Measurements from ENCODE around the gene PLPP3. TPM values are rescaled to one million over a fixed set of nuclear protein-coding genes. Genes with fewer than 3 reads are reported as not detected.

Gene PLPP3
- total RNA-seq, 1 experiment from 2014 or later: 0.39 TPM

DNA sequence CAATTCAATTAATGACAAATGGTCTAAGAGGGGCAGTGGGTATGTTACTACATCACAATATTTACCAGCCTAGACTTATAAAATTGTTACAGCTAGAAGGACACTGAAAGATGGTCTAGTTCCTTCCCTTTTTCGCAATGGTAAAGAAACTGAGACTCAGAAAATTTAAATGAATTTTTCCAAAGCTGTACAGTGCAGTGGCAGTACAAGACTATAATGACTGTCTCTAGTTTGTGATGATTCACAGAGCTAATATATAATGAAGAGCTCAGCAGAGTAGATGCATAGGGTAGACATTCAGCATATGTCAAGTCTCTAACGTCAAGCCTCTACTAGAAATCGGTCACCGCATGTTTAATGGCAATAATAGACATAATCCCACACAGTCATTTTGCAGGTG lies 4.6 kb downstream of the PLPP3 start:
- peaks cover 2% of the 10 kb centered on the region for H3K4me1 ChIP-seq (ENCODE audit: insufficient read depth, low read length, poor library complexity, severe bottlenecking)
- no peak overlapping the region for H3K4me3 ChIP-seq (ENCODE audit: low read depth, low read length, poor library complexity, severe bottlenecking)
- BruUV-seq (replicated peaks): no TSS peak
- H3K27ac ChIP-seq (ENCODE audit: low read depth, low read length, poor library complexity, severe bottlenecking): no peak overlapping the region
- ChIA-PET CTCF (no interaction called here), POLR2A (ENCODE audit: low non-redundant PET) (no interaction called here)
- DNase-seq (ENCODE audit: low spot score): no peak
- intact Hi-C loops (cut with micrococcal nuclease; ENCODE audit: unreplicated experiment): loop anchor here (5.0 to 10.0 kb wide), 2 partner anchors 170 to 1197 kb away; no protein-coding TSS in a partner anchor
- no peaks in the 10 kb centered on the region for H3K9me3 ChIP-seq (ENCODE audit: low read depth, low read length, poor library complexity, severe bottlenecking)
- H3K27me3 ChIP-seq (replicated peaks; ENCODE audit: insufficient read depth, low read depth, low read length, poor library complexity): peaks cover 35% of the 10 kb centered on the region
- TF ChIP-seq, protein P1, sequence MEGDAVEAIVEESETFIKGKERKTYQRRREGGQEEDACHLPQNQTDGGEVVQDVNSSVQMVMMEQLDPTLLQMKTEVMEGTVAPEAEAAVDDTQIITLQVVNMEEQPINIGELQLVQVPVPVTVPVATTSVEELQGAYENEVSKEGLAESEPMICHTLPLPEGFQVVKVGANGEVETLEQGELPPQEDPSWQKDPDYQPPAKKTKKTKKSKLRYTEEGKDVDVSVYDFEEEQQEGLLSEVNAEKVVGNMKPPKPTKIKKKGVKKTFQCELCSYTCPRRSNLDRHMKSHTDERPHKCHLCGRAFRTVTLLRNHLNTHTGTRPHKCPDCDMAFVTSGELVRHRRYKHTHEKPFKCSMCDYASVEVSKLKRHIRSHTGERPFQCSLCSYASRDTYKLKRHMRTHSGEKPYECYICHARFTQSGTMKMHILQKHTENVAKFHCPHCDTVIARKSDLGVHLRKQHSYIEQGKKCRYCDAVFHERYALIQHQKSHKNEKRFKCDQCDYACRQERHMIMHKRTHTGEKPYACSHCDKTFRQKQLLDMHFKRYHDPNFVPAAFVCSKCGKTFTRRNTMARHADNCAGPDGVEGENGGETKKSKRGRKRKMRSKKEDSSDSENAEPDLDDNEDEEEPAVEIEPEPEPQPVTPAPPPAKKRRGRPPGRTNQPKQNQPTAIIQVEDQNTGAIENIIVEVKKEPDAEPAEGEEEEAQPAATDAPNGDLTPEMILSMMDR (conservative IDR thresholded peaks at IDR 0.05; ENCODE audit: low read depth, low read length): no peak
- no peak for TF ChIP-seq EZH2 (IDR thresholded peaks at IDR 0.05; ENCODE audit: borderline replicate concordance, low read depth, low read length, poor library complexity, severe bottlenecking)
- no peaks in the 10 kb centered on the region for H3K36me3 ChIP-seq (ENCODE audit: insufficient read depth, low read length, poor library complexity, severe bottlenecking)

DNA sequence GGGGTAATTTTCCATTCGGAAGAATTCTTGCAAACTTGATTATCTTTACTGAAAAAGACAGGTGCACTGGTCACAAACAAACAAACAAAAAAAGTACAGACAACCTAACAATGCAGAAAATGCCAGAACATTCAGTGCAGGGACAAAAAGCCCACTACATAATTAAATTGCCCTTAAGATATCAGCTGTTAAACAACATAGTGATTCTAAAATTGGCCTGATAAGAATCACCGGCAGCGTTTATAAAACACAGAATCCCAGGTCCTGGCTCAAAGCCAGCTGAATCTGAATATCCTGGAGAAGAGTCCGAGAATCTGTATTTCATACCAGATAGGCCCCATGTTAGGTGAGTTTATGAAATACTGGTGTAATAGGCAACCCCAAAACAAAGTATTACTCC lies 6.1 kb downstream of the PLPP3 start:
- POLR2A ChIA-PET (ENCODE audit: low non-redundant PET): no interaction called here
- CTCF ChIA-PET: no interaction called here
- H3K9me3 ChIP-seq (ENCODE audit: low read depth, low read length, poor library complexity, severe bottlenecking): no peaks in the 10 kb centered on the region
- no peaks in the 10 kb centered on the region for H3K4me1 ChIP-seq (ENCODE audit: insufficient read depth, low read length, poor library complexity, severe bottlenecking)
- no peaks in the 10 kb centered on the region for H3K36me3 ChIP-seq (ENCODE audit: insufficient read depth, low read length, poor library complexity, severe bottlenecking)
- no peak overlapping the region for H3K4me3 ChIP-seq (ENCODE audit: low read depth, low read length, poor library complexity, severe bottlenecking)
- intact Hi-C loops (cut with micrococcal nuclease; ENCODE audit: unreplicated experiment): loop anchor here (10.0 kb wide), 1 partner anchor 169 kb away; no protein-coding TSS in a partner anchor
- TF ChIP-seq, protein P1 (conservative IDR thresholded peaks at IDR 0.05; ENCODE audit: low read depth, low read length): no peak
- TF ChIP-seq EZH2 (IDR thresholded peaks at IDR 0.05; ENCODE audit: borderline replicate concordance, low read depth, low read length, poor library complexity, severe bottlenecking): no peak
- H3K27ac ChIP-seq (ENCODE audit: low read depth, low read length, poor library complexity, severe bottlenecking): no peak overlapping the region
- BruUV-seq (replicated peaks): no TSS peak
- DNase-seq (ENCODE audit: low spot score): no peak
- peaks cover 35% of the 10 kb centered on the region for H3K27me3 ChIP-seq (replicated peaks; ENCODE audit: insufficient read depth, low read depth, low read length, poor library complexity)

DNA sequence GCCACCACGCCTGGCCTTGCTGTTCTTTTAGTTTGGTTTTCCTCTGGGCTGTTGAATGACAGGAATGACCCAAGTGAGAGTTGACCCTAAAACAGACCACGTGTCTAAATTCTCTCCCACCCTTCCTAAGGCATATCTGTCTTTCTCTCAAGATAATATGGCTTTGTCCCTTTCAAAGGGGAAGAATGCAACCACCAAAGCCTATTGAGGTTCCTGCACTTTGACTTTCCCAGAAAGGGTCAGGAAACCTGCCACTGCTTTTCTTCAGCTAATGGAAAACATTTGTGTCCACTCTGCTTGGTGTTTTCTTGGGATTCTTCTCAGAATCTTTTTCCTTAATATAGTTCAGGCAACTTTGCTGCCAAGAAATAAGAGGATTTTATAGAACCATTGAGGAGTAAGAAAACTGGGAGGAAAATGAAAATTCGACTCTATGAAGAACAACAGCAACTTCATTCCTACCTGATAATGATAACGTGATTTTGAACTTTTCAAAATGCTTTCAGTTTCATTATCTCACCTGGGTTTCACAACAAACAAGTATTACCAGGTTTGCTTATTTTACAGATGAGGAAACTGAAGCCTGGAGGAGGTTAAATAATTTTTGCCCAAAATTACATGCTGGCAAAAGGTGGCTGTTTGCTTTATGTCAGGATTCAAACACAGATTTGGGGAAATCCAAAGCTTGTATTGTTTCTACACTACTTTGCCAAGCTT lies 6.9 kb downstream of the PLPP3 start:
- POLR2A ChIA-PET (ENCODE audit: low non-redundant PET): interaction anchor here (0.8 kb wide), 1 partner anchor 15 kb away, joined by 3 read pairs; no protein-coding TSS in a partner anchor

More for the DNA sequence above, 6.9 kb downstream of the PLPP3 start:
- Histone ChIP-seq H3K27ac (ENCODE audit: low read depth, low read length, poor library complexity, severe bottlenecking) (no peak overlapping the region), H3K36me3 (ENCODE audit: insufficient read depth, low read length, poor library complexity, severe bottlenecking) (no peaks in the 10 kb centered on the region), H3K27me3 (replicated peaks; ENCODE audit: insufficient read depth, low read depth, low read length, poor library complexity) (peaks cover 26% of the 10 kb centered on the region), H3K4me1 (ENCODE audit: insufficient read depth, low read length, poor library complexity, severe bottlenecking) (no peaks in the 10 kb centered on the region), H3K4me3 (ENCODE audit: low read depth, low read length, poor library complexity, severe bottlenecking) (no peak overlapping the region), H3K9me3 (ENCODE audit: low read depth, low read length, poor library complexity, severe bottlenecking) (no peaks in the 10 kb centered on the region)
- intact Hi-C loops (cut with micrococcal nuclease; ENCODE audit: unreplicated experiment): loop anchor here (10.0 kb wide), 1 partner anchor 168 kb away; no protein-coding TSS in a partner anchor
- BruUV-seq (replicated peaks): no TSS peak
- CTCF ChIA-PET: no interaction called here
- no peak for DNase-seq (ENCODE audit: low spot score)
- no peak for TF ChIP-seq EZH2 (IDR thresholded peaks at IDR 0.05; ENCODE audit: borderline replicate concordance, low read depth, low read length, poor library complexity, severe bottlenecking)
- TF ChIP-seq, protein P1 (conservative IDR thresholded peaks at IDR 0.05; ENCODE audit: low read depth, low read length): no peak

Data from A673 (cell line).